Measurements from ENCODE around the gene POC1B.

The POC1B gene

DNA sequence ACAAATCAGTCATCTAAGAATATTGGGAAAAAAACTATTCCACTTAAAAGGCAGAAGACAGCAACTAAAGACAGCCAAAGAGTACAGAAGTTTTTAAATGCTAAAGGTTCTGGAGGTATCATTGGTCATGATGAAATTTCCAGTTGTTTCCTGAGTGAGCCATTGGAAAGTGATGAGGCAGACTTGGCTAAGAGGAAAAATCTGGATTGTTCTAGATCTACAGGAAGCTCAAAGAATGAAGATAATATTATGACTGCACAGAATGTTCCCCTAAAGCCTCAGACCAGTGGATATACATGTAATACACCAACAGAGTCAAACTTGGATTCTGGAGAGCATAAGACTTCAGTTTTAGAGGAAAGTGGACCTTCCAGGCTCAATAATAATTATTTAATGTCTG is 24.1 kb downstream of the POC1B start:
- no peak for DNase-seq (ENCODE audit: low spot score)
- in situ Hi-C loops (cut with MboI; ENCODE audit: low pct_unique_long_range_greater_than_20kb, low sequenced_read_pairs, unreplicated experiment) = no loop called here
- TF ChIP-seq, protein P1, sequence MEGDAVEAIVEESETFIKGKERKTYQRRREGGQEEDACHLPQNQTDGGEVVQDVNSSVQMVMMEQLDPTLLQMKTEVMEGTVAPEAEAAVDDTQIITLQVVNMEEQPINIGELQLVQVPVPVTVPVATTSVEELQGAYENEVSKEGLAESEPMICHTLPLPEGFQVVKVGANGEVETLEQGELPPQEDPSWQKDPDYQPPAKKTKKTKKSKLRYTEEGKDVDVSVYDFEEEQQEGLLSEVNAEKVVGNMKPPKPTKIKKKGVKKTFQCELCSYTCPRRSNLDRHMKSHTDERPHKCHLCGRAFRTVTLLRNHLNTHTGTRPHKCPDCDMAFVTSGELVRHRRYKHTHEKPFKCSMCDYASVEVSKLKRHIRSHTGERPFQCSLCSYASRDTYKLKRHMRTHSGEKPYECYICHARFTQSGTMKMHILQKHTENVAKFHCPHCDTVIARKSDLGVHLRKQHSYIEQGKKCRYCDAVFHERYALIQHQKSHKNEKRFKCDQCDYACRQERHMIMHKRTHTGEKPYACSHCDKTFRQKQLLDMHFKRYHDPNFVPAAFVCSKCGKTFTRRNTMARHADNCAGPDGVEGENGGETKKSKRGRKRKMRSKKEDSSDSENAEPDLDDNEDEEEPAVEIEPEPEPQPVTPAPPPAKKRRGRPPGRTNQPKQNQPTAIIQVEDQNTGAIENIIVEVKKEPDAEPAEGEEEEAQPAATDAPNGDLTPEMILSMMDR (IDR thresholded peaks at IDR 0.05; ENCODE audit: extremely low read depth, insufficient read depth, missing control alignments) = no peak

DNA sequence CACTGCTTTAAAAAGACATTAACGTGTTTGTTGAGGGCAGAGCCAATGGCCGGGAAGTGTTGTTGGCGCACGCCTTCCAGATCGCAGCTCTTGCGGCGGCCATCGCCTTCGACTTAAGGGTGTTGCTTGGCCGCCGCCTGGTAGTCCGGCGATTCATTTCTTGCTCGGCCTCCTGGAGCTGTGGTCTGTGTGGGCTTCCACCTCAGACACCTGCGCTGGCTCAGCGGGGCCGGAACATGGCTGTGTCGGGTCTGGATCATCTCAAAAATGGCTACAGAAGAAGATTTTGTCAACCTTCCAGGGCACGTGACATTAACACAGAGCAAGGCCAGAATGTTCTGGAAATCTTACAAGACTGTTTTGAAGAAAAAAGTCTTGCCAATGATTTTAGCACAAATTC is 26.0 kb downstream of the POC1B start:
- no peak for DNase-seq (ENCODE audit: low spot score)
- TF ChIP-seq, protein P1 (IDR thresholded peaks at IDR 0.05; ENCODE audit: extremely low read depth, insufficient read depth, missing control alignments) = no peak
- in situ Hi-C loops (cut with MboI; ENCODE audit: low pct_unique_long_range_greater_than_20kb, low sequenced_read_pairs, unreplicated experiment) = no loop called here

DNA sequence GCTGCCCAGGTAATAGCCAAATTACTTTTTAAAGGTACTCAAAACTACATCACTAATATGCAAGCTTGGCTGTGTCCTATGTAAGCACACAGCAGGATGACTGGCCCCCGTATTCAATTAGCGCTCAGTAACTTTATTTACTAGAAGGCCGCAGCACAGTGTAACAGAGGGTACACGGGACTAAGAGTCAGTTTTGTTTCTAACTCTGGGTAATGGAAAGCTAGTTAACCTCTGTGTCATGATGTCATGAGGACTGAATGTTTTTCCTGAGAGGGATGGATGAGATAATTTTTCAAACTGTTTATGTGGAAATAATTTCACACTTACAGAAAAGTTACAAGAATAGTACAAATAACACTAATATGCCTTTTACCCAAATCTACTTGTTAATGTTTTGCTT is 28.4 kb downstream of the POC1B start:
- TF ChIP-seq, protein P1 (IDR thresholded peaks at IDR 0.05; ENCODE audit: extremely low read depth, insufficient read depth, missing control alignments) = no peak
- in situ Hi-C loops (cut with MboI; ENCODE audit: low pct_unique_long_range_greater_than_20kb, low sequenced_read_pairs, unreplicated experiment) = no loop called here
- no peak for DNase-seq (ENCODE audit: low spot score)

DNA sequence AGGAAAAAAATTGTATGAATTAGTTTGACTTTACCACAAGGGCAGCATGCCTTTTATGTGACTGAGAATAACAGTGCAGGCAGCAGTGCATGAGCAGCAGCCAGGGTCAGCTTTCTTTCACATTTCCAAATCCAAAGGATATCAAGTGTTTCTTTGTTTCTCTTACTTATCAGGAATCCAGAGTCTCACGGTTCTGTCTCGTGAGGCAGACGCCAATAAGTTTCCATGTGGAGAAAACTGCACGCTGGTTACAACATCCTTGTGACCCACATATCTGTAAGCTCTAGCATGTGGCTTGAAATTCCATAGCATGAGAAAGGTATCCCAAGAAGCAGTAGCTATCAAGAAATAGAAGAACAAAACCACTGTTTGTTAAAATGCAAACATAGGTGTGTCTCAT is 28.8 kb downstream of the POC1B start:
- in situ Hi-C loops (cut with MboI; ENCODE audit: low pct_unique_long_range_greater_than_20kb, low sequenced_read_pairs, unreplicated experiment) = no loop called here
- TF ChIP-seq, protein P1 (IDR thresholded peaks at IDR 0.05; ENCODE audit: extremely low read depth, insufficient read depth, missing control alignments) = no peak
- DNase-seq (ENCODE audit: low spot score) = no peak

DNA sequence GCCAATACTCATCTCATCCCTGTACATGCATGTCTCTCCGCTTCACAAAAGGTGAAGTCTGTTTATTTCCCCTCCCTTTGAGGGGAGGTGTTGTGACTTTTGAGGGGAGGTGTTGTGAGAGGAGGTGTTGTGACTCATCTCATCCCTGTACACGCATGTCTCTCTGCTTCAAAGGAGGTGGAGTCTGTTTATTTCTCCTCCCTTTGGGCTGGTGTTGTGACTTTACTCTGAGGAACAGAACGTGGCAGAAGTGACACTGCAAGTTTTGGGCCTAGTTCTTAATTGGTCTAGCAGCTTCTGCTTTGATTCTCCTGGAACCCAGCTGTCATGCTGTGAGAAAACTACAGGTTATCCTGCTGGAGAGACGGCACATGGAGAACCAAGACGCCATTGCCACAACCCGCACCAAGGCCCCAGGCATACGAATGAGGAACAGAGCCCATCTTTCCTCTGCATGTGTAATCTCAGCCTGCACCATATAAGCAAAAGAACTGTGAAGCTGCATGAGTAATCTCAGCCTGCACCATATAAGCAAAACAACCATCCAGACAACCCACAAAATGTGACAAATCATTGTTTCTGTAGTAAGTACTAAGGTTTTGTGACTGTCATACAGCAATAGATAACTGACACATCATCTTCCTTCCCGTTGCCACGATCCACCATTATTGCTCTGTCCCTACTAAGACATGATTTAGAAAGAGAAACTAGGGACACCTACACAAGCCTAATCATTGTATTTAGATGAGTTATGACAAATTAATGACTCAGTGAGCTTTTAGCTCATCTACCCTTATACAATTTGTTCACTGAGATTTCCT is 31.2 kb downstream of the POC1B start:
- TF ChIP-seq, protein P1 (IDR thresholded peaks at IDR 0.05; ENCODE audit: extremely low read depth, insufficient read depth, missing control alignments) = no peak
- no peak for DNase-seq (ENCODE audit: low spot score)
- in situ Hi-C loops (cut with MboI; ENCODE audit: low pct_unique_long_range_greater_than_20kb, low sequenced_read_pairs, unreplicated experiment) = no loop called here

DNA sequence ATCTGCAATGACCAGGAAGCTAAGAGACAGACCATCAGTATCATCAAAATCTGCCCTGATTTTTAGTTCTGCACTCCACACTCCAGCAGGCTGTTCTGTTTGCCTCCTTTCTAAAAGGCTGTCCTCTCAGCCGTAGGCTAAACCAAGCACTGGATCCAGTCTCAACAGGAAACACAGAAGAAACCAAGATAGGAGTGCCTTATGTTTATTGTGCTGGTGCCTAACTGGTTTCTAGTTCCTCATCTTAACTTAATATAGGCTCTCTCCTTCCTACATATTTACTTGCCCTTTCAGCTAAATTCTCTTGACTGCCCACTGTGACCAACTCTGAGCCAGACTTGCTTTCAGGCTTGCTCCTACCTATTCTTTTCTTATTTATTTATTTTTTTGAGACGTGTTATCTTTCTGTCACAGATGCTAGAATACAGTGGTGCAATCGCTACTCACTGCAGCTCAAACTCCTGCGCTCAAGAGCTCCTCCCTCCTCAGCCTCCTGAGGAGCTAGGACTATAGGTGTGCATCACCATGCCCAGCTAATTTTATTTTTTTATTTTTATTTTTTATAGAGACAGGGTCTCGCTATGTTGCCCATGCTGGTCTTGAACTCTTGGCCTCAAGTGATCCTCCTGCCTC is 32.1 kb downstream of the POC1B start:
- TF ChIP-seq, protein P1 (IDR thresholded peaks at IDR 0.05; ENCODE audit: extremely low read depth, insufficient read depth, missing control alignments) = no peak
- DNase-seq (ENCODE audit: low spot score) = no peak
- in situ Hi-C loops (cut with MboI; ENCODE audit: low pct_unique_long_range_greater_than_20kb, low sequenced_read_pairs, unreplicated experiment) = no loop called here

All from GM13977 (cell line).